GM19455 (cell line): ENCODE results near the gene GCLM.

Experiments used
- ATAC-seq: cut with Tn5 transposase; IDR thresholded peaks from one replicate; pipeline ENCODE4 v1.9.1; 2021; ENCODE audit not compliant: unreplicated experiment

Gene GCLM

GRCh38 chr1:93847811-93848288 is 61.4 kb downstream of the GCLM start:
- ATAC-seq, result peak; percentile 27

- peak; percentile 68 for ATAC-seq
Measured at GRCh38 chr1:93846992-93847810, 62.0 kb downstream of the GCLM start.

GRCh38 chr1:93846206-93846991 is 62.8 kb downstream of the GCLM start:
- ATAC-seq, result peak; percentile 50

- peak; percentile 9 for ATAC-seq
Measured at GRCh38 chr1:93845538-93846205, 63.6 kb downstream of the GCLM start.

- ATAC-seq, result no peak
Measured at GRCh38 chr1:93844262-93845045, 64.8 kb downstream of the GCLM start.

- ATAC-seq, result no peak
Measured at GRCh38 chr1:93842750-93843500, 66.3 kb downstream of the GCLM start.

- no peak for ATAC-seq
Measured at GRCh38 chr1:93841771-93842170, 67.5 kb downstream of the GCLM start.

- no peak for ATAC-seq
Measured at GRCh38 chr1:93840956-93841482, 68.2 kb downstream of the GCLM start.

GRCh38 chr1:93839753-93840152 is 69.5 kb downstream of the GCLM start:
- ATAC-seq, result no peak

GRCh38 chr1:93839307-93839706 is 69.9 kb downstream of the GCLM start:
- no peak for ATAC-seq

GRCh38 chr1:93837961-93838360 is 71.3 kb downstream of the GCLM start:
- no peak for ATAC-seq
